Cardiac muscle cell (in vitro differentiated cells and primary cell): Measurements from ENCODE around the gene CHD1L. TPM values are rescaled to one million over a fixed set of nuclear protein-coding genes. Genes with fewer than 3 reads are reported as not detected.
"Not testable (repeated sequence)": the region's sequence is repeated elsewhere in the genome, so short reads cannot be mapped to it uniquely, and the experiment has no call there.

Experiments
- DNase-seq, 2 donors: peaks; one replicate each; pipeline versions ENCODE4 v3.0.0 to v3.0.0-alpha.2; 2010 to 2017; ENCODE audit warnings: low read depth in 1 of 2, low spot score in 1 of 2
- H3K27ac ChIP-seq: fragments of 200-600 bp; sonication (generic); 2 replicates; pipeline ENCODE4 v1.5.1; 2016
- H3K27me3 ChIP-seq: fragments of 200-600 bp; sonication (generic); 2 replicates; pipeline ENCODE4 v1.6.0; 2016; ENCODE audit warnings: control low read depth
- H3K36me3 ChIP-seq: fragments of 200-600 bp; sonication (generic); 2 replicates; pipeline ENCODE4 v1.5.1; 2016; ENCODE audit warnings: control low read depth
- H3K4me1 ChIP-seq: fragments of 200-600 bp; sonication (generic); 2 replicates; pipeline ENCODE4 v1.8.1; 2017; ENCODE audit warnings: low read depth, mild to moderate bottlenecking, mixed run types
- H3K4me3 ChIP-seq: fragments of 200-600 bp; sonication (generic); 2 replicates; pipeline ENCODE4 v1.5.1; 2016; ENCODE audit warnings: mild to moderate bottlenecking
- H3K9me3 ChIP-seq: fragments of 200-600 bp; sonication (generic); 2 replicates; pipeline ENCODE4 v1.5.1; 2017; ENCODE audit warnings: low read depth, mild to moderate bottlenecking, control low read depth
- polyA plus RNA-seq: library from polyadenylated mRNA; unstranded; fragments of >200 nt; fragmentation: Nextera tagmentation; extraction: Ambion mirVana; gene quantifications from 2 replicates; pipeline ENCODE4 v1.2.1, GENCODE V29; 2016
- total RNA-seq: library from RNA; depleted of rRNA; stranded (reverse); fragments of >200 nt; gene quantifications from 2 replicates; pipeline ENCODE4 v1.2.3, GENCODE V29; 2016
- TF ChIP-seq, protein P1 (sequence below): IDR thresholded peaks from 2 replicates; pipeline ENCODE4 v1.5.1; 2012; ENCODE audit warnings: low read depth, mild to moderate bottlenecking, low read length

CHD1L gene
- total and polyA plus RNA-seq, 2 experiments from 2014 or later, result 22.4 to 34.6 TPM

DNA sequence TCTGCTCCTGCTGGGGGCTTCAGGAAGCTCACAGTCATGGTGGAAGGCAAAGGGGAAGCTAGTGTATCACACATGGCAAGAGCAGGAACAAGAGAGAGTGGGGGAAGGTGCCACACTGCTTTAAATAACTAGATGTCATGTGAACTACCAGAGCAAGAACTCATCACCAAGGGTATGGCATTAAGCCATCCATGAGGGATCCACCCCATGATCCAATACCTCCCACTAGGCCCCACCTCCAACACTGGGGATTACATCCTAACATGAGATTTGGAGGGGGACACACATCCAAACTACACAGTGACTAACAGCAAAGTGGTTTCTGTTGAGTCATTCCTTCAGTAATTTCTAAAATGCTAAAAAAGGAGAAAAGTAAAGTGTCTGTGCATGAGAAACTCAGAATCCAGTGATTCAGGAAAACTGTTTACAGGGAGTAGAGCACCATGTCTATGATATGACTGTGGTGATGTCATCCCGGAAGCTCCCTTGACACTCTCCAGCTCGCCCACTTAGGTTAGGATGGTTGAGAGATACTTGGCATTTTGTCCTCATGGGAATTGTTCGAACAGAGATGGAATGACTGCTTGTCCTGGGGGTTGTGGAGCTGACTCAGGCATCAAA lies 50.3 kb downstream of the CHD1L start:
- TF ChIP-seq, protein P1, sequence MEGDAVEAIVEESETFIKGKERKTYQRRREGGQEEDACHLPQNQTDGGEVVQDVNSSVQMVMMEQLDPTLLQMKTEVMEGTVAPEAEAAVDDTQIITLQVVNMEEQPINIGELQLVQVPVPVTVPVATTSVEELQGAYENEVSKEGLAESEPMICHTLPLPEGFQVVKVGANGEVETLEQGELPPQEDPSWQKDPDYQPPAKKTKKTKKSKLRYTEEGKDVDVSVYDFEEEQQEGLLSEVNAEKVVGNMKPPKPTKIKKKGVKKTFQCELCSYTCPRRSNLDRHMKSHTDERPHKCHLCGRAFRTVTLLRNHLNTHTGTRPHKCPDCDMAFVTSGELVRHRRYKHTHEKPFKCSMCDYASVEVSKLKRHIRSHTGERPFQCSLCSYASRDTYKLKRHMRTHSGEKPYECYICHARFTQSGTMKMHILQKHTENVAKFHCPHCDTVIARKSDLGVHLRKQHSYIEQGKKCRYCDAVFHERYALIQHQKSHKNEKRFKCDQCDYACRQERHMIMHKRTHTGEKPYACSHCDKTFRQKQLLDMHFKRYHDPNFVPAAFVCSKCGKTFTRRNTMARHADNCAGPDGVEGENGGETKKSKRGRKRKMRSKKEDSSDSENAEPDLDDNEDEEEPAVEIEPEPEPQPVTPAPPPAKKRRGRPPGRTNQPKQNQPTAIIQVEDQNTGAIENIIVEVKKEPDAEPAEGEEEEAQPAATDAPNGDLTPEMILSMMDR, result no peak
- Histone ChIP-seq H3K27ac (no peak overlapping the region), H3K4me1 (no peaks in the 10 kb centered on the region), H3K36me3 (peaks cover 49% of the 10 kb centered on the region), H3K9me3 (no peaks in the 10 kb centered on the region), H3K4me3 (no peak overlapping the region), H3K27me3 (no peaks in the 10 kb centered on the region)
- DNase-seq, result peak in 1 of 2 donors; percentile 71

GRCh38 chr1:147297438-147297837 lies 55.0 kb downstream of the CHD1L start:
- DNase-seq, result no peak
- Histone ChIP-seq H3K27ac (no peak overlapping the region), H3K36me3 (peaks cover 30% of the 10 kb centered on the region), H3K27me3 (no peaks in the 10 kb centered on the region), H3K4me1 (no peaks in the 10 kb centered on the region), H3K4me3 (no peak overlapping the region), H3K9me3 (no peaks in the 10 kb centered on the region)
- TF ChIP-seq, protein P1, result no peak

DNA sequence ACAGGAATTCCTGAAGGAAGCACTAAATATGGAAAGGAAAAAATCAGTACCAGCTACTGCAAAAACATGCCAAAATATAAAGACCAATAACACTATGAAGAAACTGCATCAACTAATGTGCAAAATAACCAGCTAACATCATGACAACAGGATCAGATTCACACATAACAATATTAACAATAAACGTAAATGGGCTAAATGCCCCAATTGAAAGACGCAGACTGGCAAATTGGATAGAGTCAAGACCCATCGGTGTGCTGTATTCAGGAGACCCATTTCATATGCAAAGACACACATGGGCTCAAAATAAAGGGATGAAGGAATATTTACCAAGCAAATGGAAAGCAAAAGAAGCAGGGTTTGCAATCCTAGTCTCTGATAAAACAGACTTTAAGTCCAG lies 63.3 kb downstream of the CHD1L start:
- not testable (repeated sequence) for H3K36me3 ChIP-seq, DNase-seq, H3K27ac ChIP-seq, H3K27me3 ChIP-seq, H3K4me3 ChIP-seq, H3K9me3 ChIP-seq, H3K4me1 ChIP-seq

GRCh38 chr1:147316968-147317367 lies 74.5 kb downstream of the CHD1L start:
- DNase-seq, result no peak
- H3K4me3 ChIP-seq, result no peak overlapping the region
- H3K4me1 ChIP-seq, result no peaks in the 10 kb centered on the region
- no peaks in the 10 kb centered on the region for H3K27me3 ChIP-seq
- H3K36me3 ChIP-seq, result no peaks in the 10 kb centered on the region
- no peaks in the 10 kb centered on the region for H3K9me3 ChIP-seq
- no peak overlapping the region for H3K27ac ChIP-seq
- TF ChIP-seq, protein P1, result no peak

GRCh38 chr1:147326933-147327687 lies 84.6 kb downstream of the CHD1L start:
- not testable (repeated sequence) for H3K36me3 ChIP-seq, H3K4me3 ChIP-seq, DNase-seq, H3K27me3 ChIP-seq, H3K4me1 ChIP-seq, H3K9me3 ChIP-seq, H3K27ac ChIP-seq

GRCh38 chr1:147334292-147334691 lies 91.8 kb downstream of the CHD1L start:
- no peaks in the 10 kb centered on the region for H3K4me1 ChIP-seq
- H3K4me3 ChIP-seq, result no peak overlapping the region
- TF ChIP-seq, protein P1, result no peak
- H3K27ac ChIP-seq, result no peak overlapping the region
- H3K9me3 ChIP-seq, result no peaks in the 10 kb centered on the region
- peak in 1 of 2 donors; percentile 3 for DNase-seq
- H3K36me3 ChIP-seq, result no peaks in the 10 kb centered on the region
- no peaks in the 10 kb centered on the region for H3K27me3 ChIP-seq
